B cell (primary cell): Measurements from ENCODE around the gene TEC.
"Not testable (repeated sequence)": the region's sequence is repeated elsewhere in the genome, so short reads cannot be mapped to it uniquely, and the experiment has no call there.

Source experiments
- CTCF ChIP-seq: fragments of 200-600 bp; IDR thresholded peaks from one replicate; pipeline ENCODE4 v1.8.0; 2022; ENCODE audit warnings: antibody characterized with exemption, mild to moderate bottlenecking
- EZH2 ChIP-seq: IDR thresholded peaks from 2 replicates; pipeline ENCODE4 v1.6.1; 2012; ENCODE audit warnings: borderline replicate concordance, low read depth, mild to moderate bottlenecking, moderate library complexity, low read length; ENCODE audit not compliant: insufficient read depth, poor library complexity, severe bottlenecking

GRCh38 chr4:48187066-48187465, 82.6 kb downstream of the TEC start:
- not testable (repeated sequence) for TF ChIP-seq CTCF, EZH2
